Measurements from ENCODE around the gene ATP2B2. TPM values are rescaled to one million over a fixed set of nuclear protein-coding genes. Genes with fewer than 3 reads are reported as not detected.
A peak's percentile ranks its signal among the peaks of the same experiment; 100 is the strongest.

Gene ATP2B2
- total and polyA plus RNA-seq, 2 of the 8 experiments (the other 6 are each of a cell fraction or from before 2014, with no cell fraction given): 0.14 to 1.2 TPM

- DNase-seq (ENCODE audit: low read depth in 1 of 2, low spot score in 2 of 2): peak in 1 of 2 experiments; percentile 28
- ChIA-PET CTCF (ENCODE audit: partially characterized antibody) (interaction anchor here (0.6 to 3.2 kb wide), 13 partner anchors 10 to 403 kb away, joined by 3 to 13 read pairs (median 3); no protein-coding TSS in a partner anchor), POLR2A (ENCODE audit: partially characterized antibody) (no interaction called here)
- H3K79me1 ChIP-seq (ENCODE audit: low read depth, low read length): no peaks in the 10 kb centered on the region
- no peak overlapping the region for H2AFZ ChIP-seq (ENCODE audit: low read length)
- H4K20me1 ChIP-seq (replicated peaks in 1 of 2; ENCODE audit: control insufficient read depth in 1 of 2, insufficient read depth in 2 of 2, low read length in 2 of 2): no peaks in the 10 kb centered on the region
- no peaks in the 10 kb centered on the region for H3K23me2 ChIP-seq (ENCODE audit: low read depth, low read length)
- H3K9ac ChIP-seq (replicated peaks in 1 of 4; ENCODE audit: extremely low read depth in 1 of 4, low read depth in 3 of 4, low read length in 3 of 4): no peak overlapping the region
- no peak overlapping the region for H4K8ac ChIP-seq (ENCODE audit: extremely low read depth, insufficient read depth, low read length)
- no peak overlapping the region for H2BK5ac ChIP-seq (ENCODE audit: low read depth, low read length)
- no peak overlapping the region for H3K4ac ChIP-seq (replicated peaks; ENCODE audit: insufficient read length, low read depth, low read length)
- no peak overlapping the region for H3K56ac ChIP-seq (replicated peaks; ENCODE audit: insufficient read length, low read depth, low read length)
- H4K91ac ChIP-seq (replicated peaks; ENCODE audit: insufficient read length, low read length): no peak overlapping the region
- no peak for FAIRE-seq
- H3K4me1 ChIP-seq (replicated peaks in 1 of 4; ENCODE audit: control insufficient read depth in 3 of 4, insufficient read depth in 4 of 4, low read length in 3 of 4): peaks cover 0 to 5% (median 0%) of the 10 kb centered on the region in 4 experiments; a peak in 4 of 7 replicates
- no peak overlapping the region for H3K4me2 ChIP-seq (ENCODE audit: insufficient read depth in 1 of 2, low read depth in 2 of 2, low read length in 2 of 2)
- TF ChIP-seq RAD21 (IDR thresholded peaks at IDR 0.05 in 1 of 2, conservative IDR thresholded peaks at IDR 0.05 in 1 of 2; ENCODE audit: low read depth in 2 of 2, low read length in 2 of 2): no peak
- H3K9me3 ChIP-seq (ENCODE audit: insufficient read depth in 2 of 2, low read depth in 1 of 2, low read length in 1 of 2): no peaks in the 10 kb centered on the region
- H3K27me3 ChIP-seq (replicated peaks in 1 of 4; ENCODE audit: control insufficient read depth in 3 of 4, extremely low read depth in 1 of 4, insufficient read depth in 3 of 4, low read length in 3 of 4): no peaks in the 10 kb centered on the region; a peak in 1 of 7 replicates
- H4K5ac ChIP-seq (ENCODE audit: insufficient read length, low read depth, low read length): no peak overlapping the region
- no peak overlapping the region for H3K23ac ChIP-seq (ENCODE audit: insufficient read length)
- H3K79me2 ChIP-seq (ENCODE audit: control insufficient read depth in 1 of 2, insufficient read depth in 2 of 2, low read length in 2 of 2): no peaks in the 10 kb centered on the region
- H3K18ac ChIP-seq (ENCODE audit: extremely low read depth, low read length): no peak overlapping the region
- H2BK12ac ChIP-seq (ENCODE audit: low read depth, low read length): no peak overlapping the region
- no peak overlapping the region for H2BK20ac ChIP-seq (ENCODE audit: low read length)
- H3K14ac ChIP-seq (ENCODE audit: insufficient read length): no peak overlapping the region
- H3K4me3 ChIP-seq (ENCODE audit: extremely low read depth in 1 of 4, insufficient read depth in 2 of 4, low read depth in 3 of 4, low read length in 4 of 4): no peak overlapping the region
- no peak overlapping the region for H2AK5ac ChIP-seq (ENCODE audit: low read depth, low read length)
- no peak overlapping the region for H2BK120ac ChIP-seq (replicated peaks; ENCODE audit: low read depth, low read length)
- H3K36me3 ChIP-seq (ENCODE audit: control insufficient read depth in 2 of 4, insufficient read depth in 4 of 4, low read length in 3 of 4): no peaks in the 10 kb centered on the region
- WGBS, 2 experiments (ENCODE audit: extremely low coverage in 1 of 2, insufficient coverage in 1 of 2, insufficient read length in 1 of 2, insufficient replicate concordance in 2 of 2, low coverage in 1 of 2, low lambda C conversion rate in 2 of 2, missing lambda C conversion rate in 1 of 2): 90% methylated on average over 11 of the region's 14 CpGs; no CpG with 5 or more reads in 1 of the 2 experiments
- no peak overlapping the region for H3K27ac ChIP-seq (ENCODE audit: low read depth, low read length)
- no peak overlapping the region for H2BK15ac ChIP-seq (ENCODE audit: low read length)
These were observed 11.4 kb upstream of the ATP2B2 start for GRCh38 chr3:10516544-10517452.

All from H1 (cell line).